Chondrocyte (in vitro differentiated cells): ENCODE measurements around the gene PHLDA2. TPM values are rescaled to one million over a fixed set of nuclear protein-coding genes. Genes with fewer than 3 reads are reported as not detected.

Experiments used
- DNase-seq: peaks from one replicate; pipeline ENCODE4 v3.0.0; 2021; ENCODE audit warnings: mixed read lengths, low spot score
- H3K27ac Mint-ChIP-seq: one replicate; pipeline ENCODE4 v1.8.0; 2021; ENCODE audit warnings: mild to moderate bottlenecking, moderate library complexity, mixed read lengths; ENCODE audit not compliant: unreplicated experiment
- H3K27me3 Mint-ChIP-seq: 2 replicates; pipeline ENCODE4 v1.8.0; 2021; ENCODE audit warnings: low read depth, mixed read lengths
- H3K36me3 Mint-ChIP-seq: 2 replicates; pipeline ENCODE4 v1.8.0; 2021; ENCODE audit warnings: low read depth, mixed read lengths
- H3K4me1 Mint-ChIP-seq: 2 replicates; pipeline ENCODE4 v1.8.0; 2021; ENCODE audit warnings: low read depth, mild to moderate bottlenecking, mixed read lengths
- H3K4me3 Mint-ChIP-seq: one replicate; pipeline ENCODE4 v1.8.0; 2021; ENCODE audit warnings: mild to moderate bottlenecking, moderate library complexity, mixed read lengths; ENCODE audit not compliant: unreplicated experiment
- H3K9me3 Mint-ChIP-seq: 2 replicates; pipeline ENCODE4 v1.8.0; 2021; ENCODE audit warnings: low read depth, mixed read lengths
- CTCF ChIP-seq: fragments of 200-600 bp; sonication (generic); IDR thresholded peaks from 2 replicates; pipeline ENCODE4 v1.5.0; 2021; ENCODE audit warnings: antibody characterized with exemption, mild to moderate bottlenecking, moderate library complexity
- total RNA-seq: library from RNA; stranded (reverse); gene quantifications from 3 replicates; pipeline ENCODE4 v1.2.1, GENCODE V29; 2021

Gene PHLDA2
- total RNA-seq, 1 donor from 2014 or later = 64.4 TPM

- peaks cover 3% of the 10 kb centered on the region for H3K36me3 Mint-ChIP-seq
- peaks cover 2% of the 10 kb centered on the region for H3K9me3 Mint-ChIP-seq
- no peak overlapping the region for H3K27ac Mint-ChIP-seq
- no peak for DNase-seq
- no peak for TF ChIP-seq CTCF
- H3K4me1 Mint-ChIP-seq = peaks cover 22% of the 10 kb centered on the region
- no peaks in the 10 kb centered on the region for H3K27me3 Mint-ChIP-seq
- H3K4me3 Mint-ChIP-seq = peak overlapping the region; percentile 65
Observed at GRCh38 chr11:2883640-2883978, 45.6 kb downstream of the PHLDA2 start.

- no peaks in the 10 kb centered on the region for H3K27me3 Mint-ChIP-seq
- peak overlapping the region; percentile 65 for H3K4me3 Mint-ChIP-seq
- H3K27ac Mint-ChIP-seq = no peak overlapping the region
- H3K4me1 Mint-ChIP-seq = peaks cover 17% of the 10 kb centered on the region
- peaks cover 5% of the 10 kb centered on the region for H3K36me3 Mint-ChIP-seq
- no peak for DNase-seq
- H3K9me3 Mint-ChIP-seq = peaks cover 2% of the 10 kb centered on the region
- no peak for TF ChIP-seq CTCF
Observed at GRCh38 chr11:2882396-2883110, 46.7 kb downstream of the PHLDA2 start.

DNA sequence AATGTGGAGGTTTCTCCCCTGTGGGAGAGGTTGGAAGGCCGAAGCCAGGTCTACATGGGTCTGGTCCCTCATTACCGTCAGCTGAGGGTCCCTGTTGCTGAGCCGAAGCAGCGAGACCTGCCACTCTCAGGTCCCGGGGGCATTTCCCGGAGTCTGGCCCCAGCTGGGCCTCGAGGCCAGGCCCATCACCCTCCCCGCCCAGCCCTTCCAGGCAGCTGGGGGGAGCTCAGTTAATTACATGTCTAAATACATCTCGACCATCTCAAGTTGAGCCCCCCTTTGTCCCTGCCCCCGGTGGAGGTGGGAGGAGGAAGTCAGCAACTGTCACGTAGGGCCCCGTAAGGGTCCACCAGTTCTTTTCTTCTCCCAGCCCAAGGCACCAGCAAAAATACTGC, 47.2 kb downstream of the PHLDA2 start:
- peaks cover 17% of the 10 kb centered on the region for H3K4me1 Mint-ChIP-seq
- H3K27me3 Mint-ChIP-seq = no peaks in the 10 kb centered on the region
- no peak for DNase-seq

DNA sequence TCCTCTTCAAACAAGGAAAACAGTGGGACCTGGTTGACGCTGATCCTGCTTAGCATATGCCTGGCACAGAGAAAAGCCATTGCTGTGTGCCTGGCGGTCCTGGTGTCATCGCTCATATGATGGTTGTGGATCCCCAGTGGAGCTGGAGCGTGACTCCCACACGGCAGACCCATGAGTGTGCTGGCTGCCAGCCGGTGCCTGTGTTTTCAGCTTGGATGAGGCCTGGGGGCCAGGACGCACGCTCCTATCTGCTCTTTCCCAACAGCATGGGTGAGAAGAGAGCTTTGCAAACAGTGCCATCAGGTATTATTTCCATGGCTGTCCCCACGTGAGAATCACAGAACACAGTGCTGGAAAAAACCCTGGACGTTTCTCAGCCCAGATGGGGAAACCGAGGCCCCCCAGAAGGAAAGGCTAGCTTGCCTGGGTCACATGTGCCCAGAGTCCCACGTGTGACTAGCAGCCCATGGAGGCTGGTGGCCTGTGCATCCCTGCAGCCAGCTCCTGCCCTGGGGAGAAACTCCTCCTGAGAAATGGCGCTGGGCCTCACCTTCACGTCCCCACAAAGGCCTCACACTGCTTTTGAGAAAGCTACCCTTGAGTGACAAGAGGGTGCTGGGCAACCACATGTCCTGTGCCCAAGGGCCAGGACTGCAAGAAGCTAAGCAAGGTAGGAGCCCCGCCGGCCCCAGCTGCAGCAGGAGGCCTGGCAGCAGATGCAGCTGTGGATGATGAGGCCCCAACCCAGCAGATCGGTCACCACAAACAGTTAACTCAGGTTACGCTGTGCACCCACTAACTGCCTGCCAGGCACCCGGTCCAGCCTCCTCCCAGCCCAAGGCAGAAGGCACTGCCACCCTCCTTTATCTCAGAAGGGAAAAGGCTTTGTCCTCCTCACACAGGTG, 47.9 kb downstream of the PHLDA2 start:
- TF ChIP-seq CTCF = no peak
- Mint-ChIP-seq H3K27me3 (no peaks in the 10 kb centered on the region), H3K4me3 (no peak overlapping the region), H3K36me3 (peaks cover 7% of the 10 kb centered on the region), H3K4me1 (peaks cover 15% of the 10 kb centered on the region), H3K9me3 (peaks cover 2% of the 10 kb centered on the region), H3K27ac (no peak overlapping the region)
- no peak for DNase-seq

More for the DNA sequence above, 47.2 kb downstream of the PHLDA2 start:
- peaks cover 2% of the 10 kb centered on the region for H3K9me3 Mint-ChIP-seq
- H3K27ac Mint-ChIP-seq = no peak overlapping the region
- TF ChIP-seq CTCF = no peak
- peaks cover 7% of the 10 kb centered on the region for H3K36me3 Mint-ChIP-seq
- H3K4me3 Mint-ChIP-seq = no peak overlapping the region

DNA sequence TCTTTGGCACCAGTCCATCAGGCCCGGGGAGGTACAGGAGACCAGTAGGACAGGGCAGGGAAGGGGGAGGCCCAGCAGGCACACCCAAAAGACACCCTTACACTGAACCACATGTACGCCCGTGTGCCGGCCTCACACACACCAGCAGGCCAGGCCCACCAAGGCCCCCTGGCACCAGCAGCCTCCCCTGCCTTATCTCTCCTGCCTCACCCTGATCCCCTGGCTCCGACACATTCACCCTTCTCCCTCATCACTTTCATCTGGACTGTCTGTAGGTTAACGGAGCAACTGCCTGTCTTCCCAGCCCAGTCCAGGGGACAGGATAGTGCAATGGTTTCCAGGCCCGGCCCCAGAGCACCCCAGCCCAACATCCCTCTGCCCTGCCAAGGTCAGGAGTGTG, 48.6 kb downstream of the PHLDA2 start:
- H3K27me3 Mint-ChIP-seq = no peaks in the 10 kb centered on the region
- no peak overlapping the region for H3K27ac Mint-ChIP-seq
- no peak for DNase-seq
- peaks cover 7% of the 10 kb centered on the region for H3K36me3 Mint-ChIP-seq
- peaks cover 15% of the 10 kb centered on the region for H3K4me1 Mint-ChIP-seq
- H3K4me3 Mint-ChIP-seq = no peak overlapping the region
- TF ChIP-seq CTCF = no peak
- H3K9me3 Mint-ChIP-seq = peaks cover 2% of the 10 kb centered on the region
